ENCODE data around the gene GATA3.

Gene GATA3

GRCh38 chr10:8043569-8044306, 10.8 kb upstream of the GATA3 start:
- Mint-ChIP-seq H3K36me3 (ENCODE audit: low read depth) (peaks cover 5% of the 10 kb centered on the region), H3K27ac (no peak overlapping the region), H3K4me3 (peak overlapping the region; percentile 48), H3K27me3 (peaks cover 96% of the 10 kb centered on the region), H3K9me3 (no peaks in the 10 kb centered on the region), H3K4me1 (peaks cover 62% of the 10 kb centered on the region)
- peak; percentile 49 for DNase-seq
- no peak for ATAC-seq

GRCh38 chr10:8044331-8044907, 10.1 kb upstream of the GATA3 start:
- H3K27ac Mint-ChIP-seq = no peak overlapping the region
- peaks cover 93% of the 10 kb centered on the region for H3K27me3 Mint-ChIP-seq
- H3K36me3 Mint-ChIP-seq (ENCODE audit: low read depth) = peaks cover 5% of the 10 kb centered on the region
- DNase-seq (no peak), ATAC-seq (no peak)
- peak overlapping the region; percentile 48 for H3K4me3 Mint-ChIP-seq
- no peaks in the 10 kb centered on the region for H3K9me3 Mint-ChIP-seq
- H3K4me1 Mint-ChIP-seq = peaks cover 65% of the 10 kb centered on the region

- H3K4me1 Mint-ChIP-seq = peaks cover 67% of the 10 kb centered on the region
- H3K27me3 Mint-ChIP-seq = peaks cover 86% of the 10 kb centered on the region
- H3K9me3 Mint-ChIP-seq = no peaks in the 10 kb centered on the region
- ATAC-seq (peak; percentile 42), DNase-seq (no peak)
- H3K27ac Mint-ChIP-seq = peak overlapping the region; percentile 14
- H3K4me3 Mint-ChIP-seq = peak overlapping the region; percentile 48
- peaks cover 5% of the 10 kb centered on the region for H3K36me3 Mint-ChIP-seq (ENCODE audit: low read depth)
These were observed 9.4 kb upstream of the GATA3 start for GRCh38 chr10:8044908-8045725.

GRCh38 chr10:8045726-8046494, 8.6 kb upstream of the GATA3 start:
- DNase-seq (no peak), ATAC-seq (no peak)
- Mint-ChIP-seq H3K4me1 (peaks cover 68% of the 10 kb centered on the region), H3K4me3 (peak overlapping the region; percentile 48), H3K27ac (peak overlapping the region; percentile 14), H3K27me3 (peaks cover 80% of the 10 kb centered on the region), H3K36me3 (ENCODE audit: low read depth) (peaks cover 5% of the 10 kb centered on the region), H3K9me3 (no peaks in the 10 kb centered on the region)

GRCh38 chr10:8047452-8048280, 6.8 kb upstream of the GATA3 start:
- H3K36me3 Mint-ChIP-seq (ENCODE audit: low read depth) = peaks cover 5% of the 10 kb centered on the region
- peak; percentile 8 for ATAC-seq
- H3K27ac Mint-ChIP-seq = no peak overlapping the region
- H3K4me3 Mint-ChIP-seq = peak overlapping the region; percentile 36
- no peaks in the 10 kb centered on the region for H3K9me3 Mint-ChIP-seq
- H3K4me1 Mint-ChIP-seq = peaks cover 69% of the 10 kb centered on the region
- no peak for DNase-seq
- peaks cover 72% of the 10 kb centered on the region for H3K27me3 Mint-ChIP-seq

- Mint-ChIP-seq H3K36me3 (ENCODE audit: low read depth) (peaks cover 9% of the 10 kb centered on the region), H3K27me3 (peaks cover 72% of the 10 kb centered on the region), H3K27ac (peak overlapping the region; percentile 65), H3K4me1 (peaks cover 71% of the 10 kb centered on the region), H3K4me3 (peak overlapping the region; percentile 69), H3K9me3 (no peaks in the 10 kb centered on the region)
- DNase-seq = peak; percentile 52
- ATAC-seq = peak; percentile 6
These were observed 6.0 kb upstream of the GATA3 start for GRCh38 chr10:8048281-8049008.

GRCh38 chr10:8049045-8049864, 5.2 kb upstream of the GATA3 start:
- peaks cover 5% of the 10 kb centered on the region for H3K36me3 Mint-ChIP-seq (ENCODE audit: low read depth)
- H3K27ac Mint-ChIP-seq = peak overlapping the region; percentile 65
- ATAC-seq (no peak), DNase-seq (peak; percentile 40)
- H3K27me3 Mint-ChIP-seq = peaks cover 64% of the 10 kb centered on the region
- peaks cover 65% of the 10 kb centered on the region for H3K4me1 Mint-ChIP-seq
- peak overlapping the region; percentile 69 for H3K4me3 Mint-ChIP-seq
- H3K9me3 Mint-ChIP-seq = no peaks in the 10 kb centered on the region

- H3K4me3 Mint-ChIP-seq = peak overlapping the region; percentile 69
- no peaks in the 10 kb centered on the region for H3K9me3 Mint-ChIP-seq
- peaks cover 56% of the 10 kb centered on the region for H3K27me3 Mint-ChIP-seq
- peaks cover 6% of the 10 kb centered on the region for H3K36me3 Mint-ChIP-seq (ENCODE audit: low read depth)
- ATAC-seq (no peak), DNase-seq (no peak)
- H3K4me1 Mint-ChIP-seq = peaks cover 60% of the 10 kb centered on the region
- no peak overlapping the region for H3K27ac Mint-ChIP-seq
These were observed 4.5 kb upstream of the GATA3 start for GRCh38 chr10:8049865-8050555.

GRCh38 chr10:8050556-8051108, 3.9 kb upstream of the GATA3 start:
- DNase-seq (peak; percentile 41), ATAC-seq (no peak)
- Mint-ChIP-seq H3K4me1 (peaks cover 54% of the 10 kb centered on the region), H3K27ac (no peak overlapping the region), H3K4me3 (peak overlapping the region; percentile 69), H3K9me3 (no peaks in the 10 kb centered on the region), H3K36me3 (ENCODE audit: low read depth) (peaks cover 8% of the 10 kb centered on the region), H3K27me3 (peaks cover 50% of the 10 kb centered on the region)

- Mint-ChIP-seq H3K27me3 (peaks cover 44% of the 10 kb centered on the region), H3K4me1 (peaks cover 48% of the 10 kb centered on the region), H3K36me3 (ENCODE audit: low read depth) (peaks cover 8% of the 10 kb centered on the region), H3K4me3 (no peak overlapping the region), H3K9me3 (no peaks in the 10 kb centered on the region), H3K27ac (no peak overlapping the region)
- no peak for DNase-seq
- no peak for ATAC-seq
These were observed 3.2 kb upstream of the GATA3 start for GRCh38 chr10:8051109-8051821.

GRCh38 chr10:8051851-8052257, 2.6 kb upstream of the GATA3 start:
- no peaks in the 10 kb centered on the region for H3K9me3 Mint-ChIP-seq
- DNase-seq = peak; percentile 36
- H3K4me1 Mint-ChIP-seq = peaks cover 48% of the 10 kb centered on the region

More at GRCh38 chr10:8051851-8052257, 2.6 kb upstream of the GATA3 start:
- Mint-ChIP-seq H3K4me3 (peak overlapping the region; percentile 88), H3K27me3 (peaks cover 38% of the 10 kb centered on the region), H3K27ac (peak overlapping the region; percentile 78), H3K36me3 (ENCODE audit: low read depth) (peaks cover 14% of the 10 kb centered on the region)
- no peak for ATAC-seq

All from activated naive CD8-positive, alpha-beta T cell treated with anti-CD3 and anti-CD28 coated beads, Interleukin-2, amount 50 U/mL, for 24 hours (primary cell).